ENCODE data around the gene PRSS1. TPM values are rescaled to one million over a fixed set of nuclear protein-coding genes. Genes with fewer than 3 reads are reported as not detected.
"Not testable (repeated sequence)": the region's sequence is repeated elsewhere in the genome, so short reads cannot be mapped to it uniquely, and the experiment has no call there.

The PRSS1 gene
- total RNA-seq, 2 experiments from 2014 or later: not detected

GRCh38 chr7:142753366-142753765, 4.1 kb downstream of the PRSS1 start:
- no peak overlapping the region for H3K27ac ChIP-seq (ENCODE audit: low read depth in 1 of 2, low read length in 2 of 2)
- H3K9me3 Mint-ChIP-seq: no peaks in the 10 kb centered on the region
- H3K36me3 Mint-ChIP-seq (ENCODE audit: low read depth): no peaks in the 10 kb centered on the region
- intact Hi-C loops (cut with DNase I, micrococcal nuclease): no loop called here
- no peak overlapping the region for H3K4me3 ChIP-seq (ENCODE audit: low read length)
- ATAC-seq (ENCODE audit: poor library complexity) (no peak), DNase-seq (no peak)
- no peaks in the 10 kb centered on the region for H3K4me1 Mint-ChIP-seq (ENCODE audit: low read depth)
- H3K27me3 ChIP-seq (ENCODE audit: control insufficient read depth in 1 of 2, insufficient read depth in 2 of 2, low read length in 2 of 2): no peaks in the 10 kb centered on the region
- H3K4me1 ChIP-seq (ENCODE audit: insufficient read depth, low read length): no peaks in the 10 kb centered on the region
- H3K4me3 Mint-ChIP-seq: no peak overlapping the region
- POLR2A ChIA-PET: no interaction called here
- TF ChIP-seq CTCF (IDR thresholded peaks at IDR 0.05): no peak
- CTCF ChIA-PET: no interaction called here
- no peaks in the 10 kb centered on the region for H3K36me3 ChIP-seq (ENCODE audit: insufficient read depth, low read length)
- H3K9me3 ChIP-seq (ENCODE audit: control insufficient read depth in 1 of 2, insufficient read depth in 1 of 2, low read length in 2 of 2): no peaks in the 10 kb centered on the region
- no peaks in the 10 kb centered on the region for H3K27me3 Mint-ChIP-seq
- H3K27ac Mint-ChIP-seq: no peak overlapping the region

GRCh38 chr7:142753925-142754491, 4.7 kb downstream of the PRSS1 start:
- H3K27ac Mint-ChIP-seq; H3K27ac ChIP-seq (ENCODE audit: low read depth in 1 of 2, low read length in 2 of 2); H3K27me3 ChIP-seq (ENCODE audit: control insufficient read depth in 1 of 2, insufficient read depth in 2 of 2, low read length in 2 of 2); ATAC-seq (ENCODE audit: poor library complexity); H3K4me3 ChIP-seq (ENCODE audit: low read length); H3K36me3 ChIP-seq (ENCODE audit: insufficient read depth, low read length); H3K4me1 Mint-ChIP-seq (ENCODE audit: low read depth); H3K4me3 Mint-ChIP-seq; CTCF ChIA-PET; H3K4me1 ChIP-seq (ENCODE audit: insufficient read depth, low read length); H3K9me3 Mint-ChIP-seq; DNase-seq; H3K36me3 Mint-ChIP-seq (ENCODE audit: low read depth); POLR2A ChIA-PET; H3K27me3 Mint-ChIP-seq; H3K9me3 ChIP-seq (ENCODE audit: control insufficient read depth in 1 of 2, insufficient read depth in 1 of 2, low read length in 2 of 2): not testable (repeated sequence)
- intact Hi-C loops (cut with DNase I, micrococcal nuclease): loop anchor here in 1 of 2 experiments (2.0 kb wide), 1 partner anchor 17 kb away; the partner anchor contains the start of gene PRSS2

GRCh38 chr7:142754681-142755575, 5.7 kb downstream of the PRSS1 start:
- Mint-ChIP-seq H3K4me1 (ENCODE audit: low read depth) (no peaks in the 10 kb centered on the region), H3K9me3 (no peaks in the 10 kb centered on the region), H3K36me3 (ENCODE audit: low read depth) (no peaks in the 10 kb centered on the region), H3K27me3 (no peaks in the 10 kb centered on the region), H3K4me3 (no peak overlapping the region), H3K27ac (no peak overlapping the region)
- H3K4me3 ChIP-seq (ENCODE audit: low read length): no peak overlapping the region
- TF ChIP-seq CTCF (IDR thresholded peaks at IDR 0.05): no peak
- ChIA-PET CTCF (no interaction called here), POLR2A (no interaction called here)
- no peaks in the 10 kb centered on the region for H3K9me3 ChIP-seq (ENCODE audit: control insufficient read depth in 1 of 2, insufficient read depth in 1 of 2, low read length in 2 of 2)
- H3K4me1 ChIP-seq (ENCODE audit: insufficient read depth, low read length): no peaks in the 10 kb centered on the region
- no peaks in the 10 kb centered on the region for H3K36me3 ChIP-seq (ENCODE audit: insufficient read depth, low read length)
- H3K27me3 ChIP-seq (ENCODE audit: control insufficient read depth in 1 of 2, insufficient read depth in 2 of 2, low read length in 2 of 2): no peaks in the 10 kb centered on the region
- DNase-seq: no peak
- H3K27ac ChIP-seq (ENCODE audit: low read depth in 1 of 2, low read length in 2 of 2): no peak overlapping the region
- intact Hi-C loops (cut with DNase I, micrococcal nuclease): loop anchor here in 1 of 2 experiments (2.0 kb wide), 1 partner anchor 16 kb away; the partner anchor contains the start of gene PRSS2
- ATAC-seq (ENCODE audit: poor library complexity): no peak

- POLR2A ChIA-PET: interaction anchor here (0.5 kb wide), 1 partner anchor 621 kb away, joined by 3 read pairs; no protein-coding TSS in a partner anchor
- CTCF ChIA-PET; H3K4me1 ChIP-seq (ENCODE audit: insufficient read depth, low read length); DNase-seq; H3K4me3 ChIP-seq (ENCODE audit: low read length); ATAC-seq (ENCODE audit: poor library complexity); H3K27me3 Mint-ChIP-seq; intact Hi-C loops (cut with DNase I, micrococcal nuclease); H3K27ac Mint-ChIP-seq; H3K36me3 ChIP-seq (ENCODE audit: insufficient read depth, low read length); H3K36me3 Mint-ChIP-seq (ENCODE audit: low read depth); H3K9me3 ChIP-seq (ENCODE audit: control insufficient read depth in 1 of 2, insufficient read depth in 1 of 2, low read length in 2 of 2); H3K9me3 Mint-ChIP-seq; H3K27ac ChIP-seq (ENCODE audit: low read depth in 1 of 2, low read length in 2 of 2); H3K27me3 ChIP-seq (ENCODE audit: control insufficient read depth in 1 of 2, insufficient read depth in 2 of 2, low read length in 2 of 2); H3K4me3 Mint-ChIP-seq; H3K4me1 Mint-ChIP-seq (ENCODE audit: low read depth): not testable (repeated sequence)
Measured at GRCh38 chr7:142758312-142758711, 9.0 kb downstream of the PRSS1 start.

Data from CD4-positive, alpha-beta T cell (primary cell).